Stimulated activated CD8-positive, alpha-beta memory T cell treated with anti-CD3 and anti-CD28 coated beads, Interleukin-15, amount 100 ng/mL, for 4 hours (primary cell): ENCODE measurements around the gene SND1.

Experiments
- DNase-seq, 2 donors: peaks; one replicate each; pipeline ENCODE4 v3.0.0-alpha.2; 2020; ENCODE audit warnings: low read depth in 2 of 2

SND1 gene

DNA sequence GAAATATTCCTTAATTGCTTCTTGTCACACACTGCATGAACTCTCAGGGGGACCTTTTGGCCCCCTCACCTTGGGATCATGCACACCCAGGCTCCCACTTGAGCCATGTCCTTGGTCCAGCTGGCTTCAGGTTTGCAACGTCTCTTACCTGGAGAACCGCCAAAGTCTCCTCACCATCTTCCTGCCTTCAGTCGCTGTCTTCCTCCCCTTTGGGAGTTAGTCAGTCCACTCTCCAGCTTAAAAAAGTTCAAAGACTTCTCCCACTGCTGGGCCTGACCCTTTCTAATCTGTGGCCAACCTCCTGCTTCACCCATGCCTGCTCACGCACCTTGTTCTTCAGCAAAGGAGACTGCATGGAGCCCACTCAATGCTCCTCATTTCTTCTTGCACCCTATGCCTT is 461.8 kb downstream of the SND1 start:
- DNase-seq = no peak

DNA sequence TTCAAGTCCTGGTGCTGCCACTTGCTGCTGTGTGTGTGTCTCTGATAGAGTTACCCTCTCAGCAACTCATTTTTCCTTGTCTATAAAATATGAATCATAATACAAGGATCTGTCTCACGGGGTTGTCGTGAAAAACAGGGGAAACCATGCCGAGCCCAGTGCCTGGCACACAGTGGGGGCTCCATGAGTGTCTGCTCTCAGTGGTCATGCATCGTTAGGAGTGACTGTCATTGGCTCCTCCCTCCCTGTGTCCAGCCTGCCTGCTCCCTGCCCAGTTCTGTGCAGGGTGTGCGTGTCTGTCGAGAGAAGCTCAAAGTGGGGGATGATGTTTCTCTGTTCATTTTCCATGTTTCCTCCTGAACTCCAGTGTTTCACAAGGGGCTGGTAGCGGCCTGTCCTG is 462.8 kb downstream of the SND1 start:
- DNase-seq = no peak

DNA sequence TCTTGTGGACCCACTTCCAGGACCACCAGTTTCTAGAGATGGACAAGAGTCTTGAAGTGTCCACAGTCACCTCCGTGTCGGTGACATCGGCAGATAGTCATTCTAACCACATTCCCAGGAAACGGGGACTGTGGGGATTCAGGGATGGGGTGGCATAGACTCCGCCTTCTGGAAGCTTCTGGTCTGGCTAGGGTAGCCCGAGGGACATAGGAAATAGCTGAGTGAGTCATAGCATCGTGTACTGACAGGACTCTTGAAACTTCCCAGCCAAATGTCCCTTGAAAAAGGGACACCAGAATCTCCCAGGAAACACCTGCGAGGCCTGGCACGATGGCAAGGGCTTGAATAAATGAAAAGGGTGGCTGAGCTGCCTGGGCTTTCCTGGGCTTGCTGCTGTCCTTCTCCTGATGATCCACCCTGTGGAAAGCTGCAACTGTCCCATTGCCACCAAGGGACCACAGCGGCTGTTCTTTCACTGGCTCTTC is 463.4 kb downstream of the SND1 start:
- DNase-seq = no peak

DNA sequence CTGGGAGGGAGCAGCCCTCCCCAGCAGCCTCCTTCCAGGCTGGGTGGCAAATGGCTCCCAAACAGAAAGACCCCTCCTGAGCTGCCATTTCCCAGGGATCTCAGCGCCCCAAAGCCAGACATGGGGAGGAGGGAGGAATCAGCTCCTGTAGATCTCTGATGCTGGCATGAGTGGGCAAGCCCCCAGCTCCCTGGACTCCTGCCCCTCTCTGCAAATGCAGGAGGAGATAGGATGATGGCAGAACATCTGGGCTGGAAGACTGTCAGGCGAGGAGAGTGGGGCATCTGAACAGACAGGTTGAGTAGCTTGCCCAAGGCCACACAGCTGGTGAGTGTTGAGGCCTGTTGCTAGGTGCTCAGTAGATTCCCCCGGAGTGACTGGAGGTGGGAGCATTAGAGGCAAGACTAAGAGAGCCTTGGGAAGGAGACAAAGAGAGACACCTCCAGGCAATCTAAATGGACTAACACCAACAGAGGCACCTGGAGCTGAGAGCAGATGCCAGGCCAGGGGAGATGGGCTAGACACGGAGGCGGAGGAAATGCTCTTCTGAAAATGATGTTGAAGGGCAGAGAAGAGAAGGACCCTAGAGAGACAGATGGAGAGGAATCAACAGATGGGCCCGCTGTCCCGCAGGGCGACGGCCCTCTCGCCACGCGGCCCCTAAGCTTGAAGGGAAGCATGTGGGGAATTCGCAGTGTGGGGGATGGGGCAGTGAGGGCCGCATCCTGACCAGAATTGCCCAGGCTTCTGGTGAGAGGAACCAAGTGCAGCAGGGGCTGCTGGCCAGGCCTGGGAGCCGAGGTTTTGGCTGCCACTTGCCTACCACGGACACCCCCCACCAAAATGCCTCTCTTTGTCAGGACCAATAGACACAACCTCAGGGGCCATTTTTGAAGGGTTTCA is 464.1 kb downstream of the SND1 start:
- DNase-seq = no peak

DNA sequence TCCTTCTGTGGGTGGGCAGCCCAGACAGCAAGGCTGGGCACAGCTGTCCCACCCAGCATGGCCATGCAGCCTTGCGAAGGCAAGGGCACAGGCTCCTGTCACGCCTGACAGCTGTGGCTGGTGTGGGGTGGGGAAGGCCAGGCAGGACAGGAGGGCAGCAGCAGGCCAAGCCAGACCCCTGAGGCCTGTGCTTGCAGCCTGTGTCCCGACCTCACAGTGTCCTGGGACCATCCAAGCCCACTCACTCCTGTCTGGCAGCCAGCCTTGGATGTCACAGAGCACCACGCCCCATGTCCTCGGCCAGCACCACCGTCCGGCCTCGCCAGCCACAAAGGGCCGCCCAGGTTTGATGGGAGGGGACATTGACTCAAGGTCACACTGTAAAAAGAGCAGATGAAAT is 464.7 kb downstream of the SND1 start:
- no peak for DNase-seq

DNA sequence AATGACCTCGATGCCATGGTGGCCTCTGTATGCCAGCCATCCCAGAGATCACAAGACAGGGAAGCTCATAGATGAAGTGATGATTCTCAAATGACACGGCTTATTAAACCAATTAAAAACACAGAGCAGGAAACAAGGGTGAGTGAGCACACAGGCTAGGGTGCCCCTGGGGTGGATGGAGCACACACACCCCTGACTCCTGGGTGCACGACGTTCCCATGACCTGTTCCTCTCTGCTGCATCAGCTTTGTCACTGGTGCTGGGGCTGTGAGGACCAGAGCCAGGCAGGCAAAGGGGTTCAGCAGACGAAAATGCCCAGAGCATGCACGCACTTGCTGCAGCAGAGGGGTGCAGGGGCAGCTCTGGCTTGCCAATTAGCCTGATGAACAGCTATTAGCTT is 465.7 kb downstream of the SND1 start:
- DNase-seq = no peak

DNA sequence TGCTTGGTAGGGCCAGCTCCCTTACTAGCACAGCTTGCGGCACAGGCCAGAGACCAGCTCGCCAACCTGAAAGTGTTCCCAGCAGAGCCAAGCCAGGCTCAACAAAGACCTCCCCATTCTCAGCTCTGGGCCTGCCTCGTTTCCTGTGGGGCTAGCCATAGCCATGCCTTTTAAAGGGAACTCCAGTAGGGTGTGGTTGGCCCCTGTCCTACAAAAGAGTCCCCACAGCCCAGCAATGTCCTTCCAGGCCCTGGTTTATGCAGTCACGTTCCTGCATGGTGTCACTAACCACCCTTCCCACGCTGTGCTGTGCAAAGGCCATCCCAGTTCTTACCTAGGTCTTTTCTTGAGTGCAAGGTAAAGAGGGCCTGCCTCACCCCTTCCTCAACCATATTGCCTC is 467.0 kb downstream of the SND1 start:
- no peak for DNase-seq

DNA sequence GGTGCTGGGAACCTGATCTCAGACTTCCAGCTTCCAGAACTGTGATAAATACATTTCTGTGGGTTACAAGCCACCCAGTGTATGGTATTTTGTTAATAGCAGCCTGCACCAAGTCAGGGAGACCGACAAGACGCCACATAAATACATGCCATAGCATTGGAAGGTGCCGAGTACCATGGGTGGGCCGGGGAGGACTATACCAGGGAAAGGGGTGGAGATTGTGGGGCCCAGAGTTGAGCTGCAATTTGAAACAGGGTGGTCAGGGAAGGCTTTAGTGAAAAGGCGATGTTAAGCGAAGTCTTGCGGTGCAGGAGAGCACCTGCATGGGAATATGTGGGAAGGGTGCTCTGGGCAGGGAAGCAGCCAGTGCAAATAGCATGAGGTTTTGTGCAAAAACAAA is 468.1 kb downstream of the SND1 start:
- no peak for DNase-seq

DNA sequence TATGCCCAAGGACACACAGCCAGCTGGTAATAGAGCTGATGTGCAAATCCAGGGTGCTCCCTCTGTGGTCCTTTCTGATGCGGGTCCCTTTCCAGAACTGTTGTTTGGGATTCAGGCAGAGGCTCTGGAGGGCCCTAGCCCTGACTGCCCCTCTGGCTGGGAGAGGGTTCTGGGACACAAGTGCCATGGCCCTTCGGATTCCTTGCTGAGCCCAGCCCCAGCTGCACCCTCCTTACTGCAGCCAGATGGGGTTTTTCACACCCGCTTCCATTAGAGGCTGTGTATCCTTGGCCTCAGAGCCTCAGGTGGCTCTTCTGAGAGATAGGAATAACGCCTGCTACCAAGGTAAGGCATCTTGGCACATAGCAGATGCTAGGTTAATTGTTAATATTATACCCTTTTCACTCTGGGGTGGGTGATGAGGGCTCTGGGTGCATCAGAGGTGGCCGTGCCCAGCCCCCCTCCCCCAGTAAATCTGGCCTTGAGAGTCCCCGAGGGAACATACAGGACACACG is 469.0 kb downstream of the SND1 start:
- no peak for DNase-seq

DNA sequence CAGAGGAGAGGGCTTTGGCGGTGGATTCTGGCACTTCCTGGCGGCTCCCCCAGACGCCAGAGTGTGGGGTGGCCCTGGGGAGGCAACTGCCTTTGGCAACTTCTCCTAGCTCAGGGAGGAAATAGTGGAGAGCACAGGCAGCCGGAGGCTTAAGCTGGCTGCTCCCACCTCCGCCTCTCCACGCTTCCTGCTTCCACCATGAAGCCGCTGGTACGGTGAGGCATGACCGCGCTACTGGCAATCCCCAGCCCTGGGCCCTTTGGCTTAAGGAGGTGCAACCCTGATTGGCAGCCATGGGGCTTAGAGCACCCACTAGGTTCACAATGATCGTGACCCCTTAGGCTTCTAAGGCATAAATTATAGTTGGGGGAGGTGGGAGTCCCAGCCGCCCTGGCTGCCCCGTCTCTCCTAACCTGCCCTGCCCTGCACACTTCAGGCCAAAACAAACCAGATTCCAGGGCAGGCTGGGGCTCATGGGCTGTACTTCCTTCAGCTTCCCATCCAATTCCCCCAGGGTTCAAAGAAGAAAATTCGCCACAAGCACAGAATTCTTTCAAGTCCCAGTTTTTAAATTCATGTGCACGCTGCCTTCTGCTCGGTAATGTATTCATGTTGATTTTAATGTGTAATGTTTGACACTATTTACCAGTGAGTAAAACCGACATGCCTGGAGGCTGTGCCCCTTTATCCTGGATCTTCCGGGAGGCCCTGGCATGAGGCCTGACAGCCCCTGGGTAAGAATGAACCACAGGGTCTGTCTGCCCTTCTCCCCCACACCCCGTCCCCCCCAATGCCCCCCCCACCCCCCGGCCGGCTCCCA is 469.9 kb downstream of the SND1 start:
- DNase-seq = no peak

DNA sequence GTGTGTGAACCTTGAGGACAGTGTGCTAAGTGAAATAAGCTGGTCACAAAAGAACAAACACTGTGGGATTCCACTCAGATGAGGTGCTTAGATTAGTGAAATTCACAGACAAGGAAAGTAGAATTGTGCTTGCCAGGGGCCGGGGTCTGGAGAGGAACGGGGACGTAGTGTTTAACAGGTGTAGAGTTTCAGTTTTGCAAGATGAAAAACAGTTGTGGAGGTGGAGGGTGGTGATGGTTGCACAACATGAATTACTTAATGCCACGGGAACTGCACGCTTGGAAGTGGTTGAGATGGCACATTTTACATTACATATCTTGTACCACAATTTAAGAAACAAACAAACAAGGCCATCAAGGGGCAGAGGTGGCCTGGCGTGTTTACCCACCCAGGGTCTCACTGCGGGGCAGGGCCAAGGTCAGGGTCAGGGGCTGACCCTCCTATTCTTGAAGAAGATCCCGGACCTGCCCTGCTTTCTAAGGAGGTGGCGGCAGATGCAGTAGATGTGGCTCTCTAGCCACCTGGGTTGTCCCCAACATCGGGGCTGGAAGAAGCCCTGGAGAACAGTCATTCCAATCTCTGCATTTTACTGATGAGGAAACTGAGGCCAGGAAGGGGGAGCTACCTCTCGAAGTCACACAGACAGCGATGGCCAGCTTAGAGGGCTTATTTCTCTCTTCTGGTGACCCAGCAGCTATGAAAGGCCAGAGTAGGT is 470.7 kb downstream of the SND1 start:
- DNase-seq = no peak

DNA sequence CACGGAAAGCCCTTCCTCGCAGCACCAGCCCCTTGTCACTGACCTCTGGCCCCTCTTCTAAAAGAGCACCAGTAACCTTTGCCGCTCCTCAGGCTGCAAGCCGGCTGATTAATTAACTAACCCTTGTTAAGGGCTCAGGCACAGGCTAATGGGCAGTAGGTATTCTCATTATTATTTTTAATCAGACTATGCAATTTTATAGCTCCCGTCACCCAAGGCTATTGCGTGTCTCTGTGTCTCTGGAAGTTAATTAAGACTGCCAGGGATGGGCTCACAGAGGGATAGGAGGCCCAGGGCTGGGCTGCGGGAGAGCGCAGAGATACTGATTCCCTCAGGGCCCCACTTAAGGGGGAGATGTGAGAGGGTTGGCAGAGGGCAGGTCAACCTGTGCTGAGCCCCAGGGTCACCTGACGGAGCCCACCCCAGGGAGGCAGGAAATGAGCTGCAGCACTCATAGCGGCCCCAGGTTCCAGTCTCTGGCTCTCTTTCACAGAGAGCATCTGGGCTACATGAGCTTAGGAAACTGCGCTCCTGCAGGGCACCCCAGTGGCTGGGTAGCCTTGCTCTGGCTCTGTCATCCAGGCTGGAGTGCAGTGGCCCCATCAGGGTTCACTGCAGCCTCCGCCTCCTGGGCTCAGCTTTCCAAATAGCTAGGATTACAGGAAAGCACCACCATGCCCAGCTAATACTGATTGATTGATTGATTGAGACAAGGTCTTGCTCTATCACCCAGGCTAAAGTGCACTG is 471.5 kb downstream of the SND1 start:
- no peak for DNase-seq

DNA sequence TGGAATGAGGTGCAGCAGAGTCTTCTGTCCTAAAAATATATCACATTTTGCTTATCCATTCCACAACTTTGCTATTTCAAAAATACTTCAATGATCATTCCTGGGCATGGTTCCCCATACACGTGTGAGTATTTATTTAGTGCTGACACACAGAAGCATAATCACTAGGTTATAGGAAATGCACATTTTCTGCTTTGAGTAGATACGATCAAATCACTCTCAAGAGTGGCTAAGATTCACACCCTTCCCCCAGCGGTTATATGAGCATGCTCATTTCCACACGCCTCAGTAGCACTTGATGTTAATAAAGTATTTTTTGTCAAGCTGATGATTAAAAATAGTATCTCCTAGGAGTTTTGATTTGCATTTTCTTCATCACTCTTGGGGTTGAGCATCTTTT is 472.8 kb downstream of the SND1 start:
- no peak for DNase-seq

DNA sequence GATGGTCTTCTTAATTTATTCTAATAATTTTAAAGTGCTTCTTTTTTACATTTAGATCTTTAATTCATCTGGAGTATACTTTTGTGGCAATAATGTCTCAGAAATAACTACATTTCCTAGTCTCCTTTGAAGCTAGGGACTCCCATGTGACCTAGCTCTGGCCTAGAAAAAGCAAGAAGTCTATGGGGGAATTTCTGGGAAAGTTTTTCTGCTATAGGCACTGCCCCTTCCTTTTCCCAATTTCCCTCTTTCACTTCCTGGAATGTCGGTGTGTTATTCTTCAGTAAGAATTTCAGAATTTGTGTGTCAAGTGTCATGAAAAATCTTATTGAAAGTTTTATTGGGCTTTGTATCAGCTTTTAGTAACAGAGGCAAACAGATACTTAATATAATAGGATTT is 473.8 kb downstream of the SND1 start:
- DNase-seq = no peak

DNA sequence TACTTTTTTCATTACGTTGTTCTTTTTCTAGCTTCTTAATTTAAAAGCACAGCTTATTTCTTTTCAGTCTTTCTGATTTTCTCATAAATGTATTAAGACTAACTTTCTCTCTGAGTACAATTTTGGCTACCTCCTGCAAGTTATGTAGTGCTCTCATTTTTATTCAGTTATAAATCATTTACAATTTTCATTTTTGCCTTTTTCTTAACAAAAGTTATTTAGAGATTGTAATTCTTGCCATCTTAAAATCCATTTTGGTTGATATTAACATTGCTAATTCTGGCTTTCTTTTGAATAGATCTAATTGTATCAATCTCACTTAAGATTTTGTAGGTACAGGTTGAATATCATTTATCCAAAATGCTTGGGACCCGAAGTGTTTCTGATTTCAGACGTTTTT is 476.4 kb downstream of the SND1 start:
- no peak for DNase-seq

DNA sequence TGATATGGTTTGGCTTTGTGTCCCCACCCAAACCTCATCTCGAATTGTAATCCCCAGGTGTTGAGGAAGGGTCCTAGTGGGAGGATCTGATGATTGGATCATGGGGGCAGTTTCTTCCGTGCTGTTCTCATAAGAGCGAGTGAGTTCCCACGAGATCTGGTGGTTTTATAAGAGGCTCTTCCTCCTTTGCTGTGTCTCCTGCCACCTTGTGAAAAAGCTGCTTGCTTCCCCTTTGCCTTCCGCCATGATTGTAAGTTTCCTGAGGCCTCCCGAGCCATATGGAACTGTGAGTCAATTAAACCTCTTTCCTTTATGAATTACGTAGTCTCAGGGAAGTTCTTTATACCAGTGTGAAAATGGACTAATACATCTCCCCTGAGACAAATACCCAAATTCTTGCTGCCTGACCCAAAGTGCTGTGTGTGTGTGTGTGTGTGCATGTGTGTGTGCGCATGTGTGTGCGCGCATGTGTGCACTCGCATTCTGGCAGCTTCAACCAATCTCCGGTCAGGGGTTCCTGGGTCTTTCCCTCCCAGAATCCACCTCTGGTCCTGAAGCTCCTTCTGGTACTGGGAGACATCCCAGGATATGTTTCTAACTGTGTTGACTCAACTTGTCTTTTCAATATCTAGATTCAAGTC is 477.4 kb downstream of the SND1 start:
- no peak for DNase-seq

DNA sequence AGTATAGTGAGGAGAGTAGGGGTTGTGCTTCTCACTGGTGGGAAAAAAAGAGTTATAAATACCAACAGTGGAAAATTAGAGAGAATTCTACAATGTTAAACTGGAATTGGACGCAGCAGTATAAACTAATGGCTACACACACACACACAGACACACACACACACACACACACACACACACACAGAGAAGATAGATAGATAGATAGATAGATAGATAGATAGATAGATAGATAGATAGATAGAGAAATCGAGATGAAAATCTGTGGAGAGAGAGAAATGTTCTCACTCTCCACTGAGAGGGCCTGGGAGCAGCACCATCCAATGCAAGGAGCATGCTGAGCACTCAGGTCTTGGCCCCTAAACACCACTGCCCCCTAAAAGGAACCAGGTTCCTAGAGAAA is 479.1 kb downstream of the SND1 start:
- DNase-seq = no peak

DNA sequence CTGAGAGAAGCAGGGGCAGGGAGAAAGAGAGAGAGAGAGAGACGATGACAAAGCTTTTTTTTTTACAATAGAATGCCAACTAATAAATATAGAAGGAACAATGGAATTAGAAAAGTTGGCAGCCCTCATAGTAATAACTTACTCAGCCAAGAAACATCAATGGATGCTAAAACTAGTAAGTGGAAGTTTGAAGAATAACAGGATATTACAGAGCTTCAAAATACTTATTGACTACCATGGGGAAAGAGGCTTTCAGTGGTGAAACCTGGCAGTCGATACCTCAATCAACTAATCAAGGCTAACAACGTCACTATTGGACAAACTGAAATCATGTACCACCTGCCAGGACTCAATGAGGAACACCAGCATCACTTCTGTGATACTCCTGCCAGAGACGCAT is 479.7 kb downstream of the SND1 start:
- no peak for DNase-seq

DNA sequence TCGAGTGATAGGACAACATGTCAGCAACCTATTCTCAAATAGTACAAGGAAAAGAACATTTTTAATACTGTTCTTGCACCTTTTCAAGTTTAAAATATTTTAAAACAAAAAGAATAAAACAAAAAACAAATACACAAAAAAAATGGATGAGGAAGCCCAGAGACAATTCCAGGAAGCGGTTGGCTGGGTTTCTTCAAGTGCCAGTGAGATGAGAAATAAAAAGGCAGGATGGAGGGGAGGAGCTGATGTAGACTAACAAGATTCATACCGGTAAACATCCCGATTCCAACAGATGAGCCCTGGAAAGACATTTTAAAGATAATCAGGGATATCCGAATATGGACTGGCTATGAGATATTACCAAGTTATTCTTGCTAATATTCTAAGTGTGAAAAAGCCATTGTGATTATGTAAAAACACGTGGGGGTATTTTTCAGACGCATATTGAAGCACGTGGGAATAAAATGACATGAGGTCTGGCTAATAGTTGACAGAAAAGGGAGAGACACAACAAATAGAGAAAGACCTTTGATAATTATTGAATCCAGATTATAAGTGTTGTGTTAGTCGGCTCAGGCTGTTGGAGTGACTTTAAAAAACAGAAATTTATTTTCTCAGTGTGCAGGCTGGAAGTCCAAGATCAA is 480.6 kb downstream of the SND1 start:
- no peak for DNase-seq

DNA sequence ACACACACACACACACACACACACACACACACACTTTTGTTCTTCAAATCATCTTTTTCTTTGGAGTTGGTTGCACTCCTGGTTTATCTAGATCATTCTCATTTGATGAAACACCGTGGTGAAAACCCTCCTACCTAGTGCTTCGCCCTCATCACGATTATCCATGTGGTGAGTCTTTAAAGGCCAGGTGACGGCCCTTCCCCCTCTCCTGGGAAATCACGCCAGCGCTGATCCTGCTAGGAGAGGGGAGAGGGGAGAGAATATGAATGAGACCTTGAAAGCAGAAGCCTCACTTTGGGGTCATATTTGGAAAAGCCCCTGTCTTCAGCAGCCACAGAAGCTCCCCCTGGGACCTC is 483.1 kb downstream of the SND1 start:
- DNase-seq = no peak
